IMR-90 (cell line): ENCODE data around the gene KLHL41. TPM values are rescaled to one million over a fixed set of nuclear protein-coding genes. Genes with fewer than 3 reads are reported as not detected.

Source experiments
- ATAC-seq: fragments of 200-7000 bp; cut with Tn5 transposase; 2 replicates; pipeline ENCODE4 v1.9.1; 2020; ENCODE audit warnings: low read depth, mild to moderate bottlenecking, moderate library complexity
- BruUV-seq: library from RNA; stranded (reverse); fragments of 400-500 nt; replicated peaks from 2 replicates; lab custom pipeline; 2021; lab: Mats Ljungman, UMichigan
- CTCF ChIA-PET: fragments of 300-600 bp; formaldehyde crosslinking; extraction: SDS; loops from one replicate; lab custom pipeline; 2021; ENCODE audit warnings: antibody characterized with exemption; lab: Yijun Ruan, JAX
- POLR2A ChIA-PET: fragments of 300-600 bp; sonication (Branson Sonifier 250); formaldehyde crosslinking; loops from one replicate; lab custom pipeline; 2022; ENCODE audit warnings: antibody characterized with exemption; ENCODE audit not compliant: unreplicated experiment; lab: Charles Lee
- DNase-seq: peaks from one replicate; pipeline ENCODE4 v3.0.0; 2013
- H2AFZ ChIP-seq: replicated peaks from 2 replicates; pipeline ENCODE3; 2013; ENCODE audit warnings: low read length, mild to moderate bottlenecking; ENCODE audit not compliant: poor library complexity
- H2AK5ac ChIP-seq: 2 replicates; pipeline ENCODE4 v1.6.1; 2013; ENCODE audit warnings: low read depth, low read length, inconsistent platforms
- H2AK9ac ChIP-seq: replicated peaks from 2 replicates; pipeline ENCODE3; 2013; ENCODE audit warnings: mild to moderate bottlenecking, low read depth, low read length, moderate library complexity; ENCODE audit not compliant: poor library complexity
- H2BK120ac ChIP-seq: 2 replicates; pipeline ENCODE4 v1.6.1; 2013; ENCODE audit warnings: low read depth, low read length, inconsistent platforms
- H2BK15ac ChIP-seq: 3 replicates; pipeline ENCODE4 v1.6.1; 2013; ENCODE audit warnings: low read depth, low read length, inconsistent platforms
- H2BK20ac ChIP-seq: 2 replicates; pipeline ENCODE4 v1.6.1; 2013; ENCODE audit warnings: low read depth, mild to moderate bottlenecking, inconsistent platforms, low read length, moderate library complexity
- H2BK5ac ChIP-seq: 2 replicates; pipeline ENCODE4 v1.6.1; 2013; ENCODE audit warnings: mild to moderate bottlenecking, low read depth, low read length, inconsistent platforms; ENCODE audit not compliant: poor library complexity, severe bottlenecking
- H3K14ac ChIP-seq: replicated peaks from 2 replicates; pipeline ENCODE4 v1.6.1; 2013; ENCODE audit warnings: low read depth, low read length, inconsistent platforms
- H3K18ac ChIP-seq: 2 replicates; pipeline ENCODE4 v1.6.1; 2013; ENCODE audit warnings: low read depth, low read length, control low read depth
- H3K23ac ChIP-seq: 2 replicates; pipeline ENCODE4 v1.6.1; 2013; ENCODE audit warnings: low read depth, low read length, inconsistent platforms
- H3K27ac ChIP-seq: 2 replicates; pipeline ENCODE4 v1.5.1; 2013; ENCODE audit warnings: mild to moderate bottlenecking, control low read depth, low read length; ENCODE audit not compliant: insufficient read depth
- H3K27me3 ChIP-seq: 2 replicates; pipeline ENCODE4 v1.6.1; 2013; ENCODE audit warnings: low read length; ENCODE audit not compliant: control insufficient read depth, insufficient read depth
- H3K36me3 ChIP-seq: 2 replicates; pipeline ENCODE4 v1.6.1; 2013; ENCODE audit warnings: low read length, mixed read lengths; ENCODE audit not compliant: control insufficient read depth, insufficient read depth
- H3K4ac ChIP-seq: 2 replicates; pipeline ENCODE4 v1.6.1; 2013; ENCODE audit warnings: low read depth, low read length, inconsistent platforms
- H3K4me1 ChIP-seq: 2 replicates; pipeline ENCODE4 v1.6.1; 2013; ENCODE audit warnings: low read length, mixed read lengths; ENCODE audit not compliant: control insufficient read depth, insufficient read depth
- H3K4me2 ChIP-seq: 2 replicates; pipeline ENCODE4 v1.6.1; 2013; ENCODE audit warnings: low read depth, mild to moderate bottlenecking, control low read depth, low read length, moderate library complexity
- H3K4me3 ChIP-seq: 2 replicates; pipeline ENCODE4 v1.5.1; 2013; ENCODE audit warnings: low read depth, mild to moderate bottlenecking, control low read depth, low read length, moderate library complexity; ENCODE audit not compliant: insufficient read depth
- H3K56ac ChIP-seq: 2 replicates; pipeline ENCODE4 v1.6.1; 2013; ENCODE audit warnings: low read length, inconsistent platforms; ENCODE audit not compliant: insufficient read depth; ENCODE audit errors: extremely low read depth
- H3K79me1 ChIP-seq, 2 experiments: 2 replicates each; pipeline ENCODE4 v1.6.1; 2013; ENCODE audit warnings: low read length in 2 of 2, inconsistent platforms in 1 of 2, low read depth in 1 of 2
- H3K9ac ChIP-seq: 2 replicates; pipeline ENCODE4 v1.6.1; 2013; ENCODE audit warnings: low read depth, low read length, control low read depth
- H3K9me1 ChIP-seq: 2 replicates; pipeline ENCODE4 v1.6.1; 2013; ENCODE audit warnings: low read length, inconsistent platforms; ENCODE audit not compliant: insufficient read depth
- H3K9me3 ChIP-seq: 2 replicates; pipeline ENCODE4 v1.6.1; 2013; ENCODE audit warnings: low read length; ENCODE audit not compliant: control insufficient read depth, insufficient read depth
- H4K20me1 ChIP-seq: 2 replicates; pipeline ENCODE4 v1.6.1; 2013; ENCODE audit warnings: low read length, inconsistent platforms; ENCODE audit not compliant: insufficient read depth
- H4K5ac ChIP-seq: 2 replicates; pipeline ENCODE4 v1.6.1; 2013; ENCODE audit warnings: mild to moderate bottlenecking, low read depth, low read length, control low read depth
- H4K8ac ChIP-seq, 2 experiments: 2 replicates each; pipeline ENCODE4 v1.6.1; 2013; ENCODE audit warnings: low read depth in 2 of 2, low read length in 2 of 2, control low read depth in 1 of 2, inconsistent platforms in 1 of 2
- H4K91ac ChIP-seq: 2 replicates; pipeline ENCODE4 v1.6.1; 2013; ENCODE audit warnings: low read depth, low read length, inconsistent platforms; ENCODE audit not compliant: insufficient read depth
- BHLHE40 ChIP-seq: fragments of 150-350 bp; IDR thresholded peaks from 2 replicates; pipeline ENCODE4 v1.6.1; 2016; ENCODE audit warnings: mild to moderate bottlenecking, low read depth, low read length
- CEBPB ChIP-seq: IDR thresholded peaks from 2 replicates; pipeline ENCODE4 v1.6.1; 2012; ENCODE audit warnings: low read depth, low read length, improper control_type of control experiment
- CHD1 ChIP-seq: IDR thresholded peaks from 2 replicates; pipeline ENCODE4 v1.6.1; 2012; ENCODE audit warnings: low read depth, low read length, improper control_type of control experiment
- FOS ChIP-seq: fragments of 150-350 bp; IDR thresholded peaks from 2 replicates; pipeline ENCODE4 v1.6.1; 2016; ENCODE audit warnings: low read depth, low read length
- MAFK ChIP-seq: IDR thresholded peaks from 2 replicates; pipeline ENCODE4 v1.6.1; 2012; ENCODE audit warnings: low read depth, low read length, improper control_type of control experiment
- MAZ ChIP-seq: IDR thresholded peaks from 2 replicates; pipeline ENCODE4 v1.6.1; 2012; ENCODE audit warnings: low read depth, mild to moderate bottlenecking, low read length, improper control_type of control experiment, moderate library complexity, borderline replicate concordance
- MXI1 ChIP-seq: IDR thresholded peaks from 2 replicates; pipeline ENCODE4 v1.6.1; 2012; ENCODE audit warnings: low read depth, mild to moderate bottlenecking, low read length, moderate library complexity, borderline replicate concordance
- NFE2L2 ChIP-seq: fragments of 150-350 bp; IDR thresholded peaks from 2 replicates; pipeline ENCODE4 v1.6.1; 2016; ENCODE audit warnings: low read depth, mild to moderate bottlenecking, low read length
- POLR2A ChIP-seq: IDR thresholded peaks from 2 replicates; pipeline ENCODE4 v1.6.1; 2012; ENCODE audit warnings: mild to moderate bottlenecking, low read depth, low read length
- RAD21 ChIP-seq: IDR thresholded peaks from 2 replicates; pipeline ENCODE4 v1.6.1; 2012; ENCODE audit warnings: low read length, improper control_type of control experiment
- RCOR1 ChIP-seq: IDR thresholded peaks from 2 replicates; pipeline ENCODE4 v1.6.1; 2012; ENCODE audit warnings: mild to moderate bottlenecking, low read length, improper control_type of control experiment; ENCODE audit not compliant: insufficient replicate concordance
- RFX5 ChIP-seq: IDR thresholded peaks from 2 replicates; pipeline ENCODE4 v1.8.0; 2012; ENCODE audit warnings: low read depth, mild to moderate bottlenecking, low read length, moderate library complexity
- SMC3 ChIP-seq: fragments of 150-350 bp; IDR thresholded peaks from 2 replicates; pipeline ENCODE4 v1.6.1; 2016; ENCODE audit warnings: low read depth, mild to moderate bottlenecking, antibody characterized with exemption, low read length, moderate library complexity
- WGBS, 2 experiments: methylation state at CpG; one replicate each; pipeline versions ENCODE4 v1.1.5 to v1.1.7; 2013; ENCODE audit warnings: missing lambda C conversion rate in 2 of 2; ENCODE audit not compliant: insufficient read length in 1 of 2; ENCODE audit errors: extremely low coverage in 2 of 2; 5-methylcytosine and 5-hydroxymethylcytosine counted together
- dilution Hi-C: fragments of 300-500 bp; cut with HindIII; formaldehyde crosslinking; loops from one replicate; pipeline ENCODE4 v1.14.3; 2018; ENCODE audit warnings: low sequenced_read_pairs; ENCODE audit not compliant: unreplicated experiment
- in situ Hi-C: fragments of 300-500 bp; cut with MboI; formaldehyde crosslinking; loops from 3 replicates; pipeline ENCODE4 v1.14.3; 2019; ENCODE audit warnings: low sequenced_read_pairs, inconsistent platforms, mixed read lengths
- intact Hi-C: fragments of 100-400 bp; cut with micrococcal nuclease; formaldehyde crosslinking; loops from 2 replicates; pipeline ENCODE4 v1.10.0; 2022
- polyA plus RNA-seq, 3 experiments: library from polyadenylated mRNA; depleted of rRNA; stranded (reverse); fragments of >200 nt; gene quantifications; 2 replicates each; pipeline ENCODE4 v1.2.3, GENCODE V29; 2012; ENCODE audit warnings: low replicate concordance in 1 of 3
- total RNA-seq: library from RNA; depleted of rRNA; stranded (reverse); fragments of >200 nt; gene quantifications from 2 replicates; pipeline ENCODE4 v1.2.3, GENCODE V29; 2012
- TF ChIP-seq, protein P1 (sequence below): fragments of 150-350 bp; IDR thresholded peaks from 2 replicates; pipeline ENCODE4 v1.6.1; 2017; ENCODE audit warnings: mild to moderate bottlenecking, antibody characterized with exemption, low read length, low read depth
- TF ChIP-seq, protein P2 (sequence below): conservative IDR thresholded peaks from 2 replicates; pipeline ENCODE4 v1.5.1; 2012; ENCODE audit warnings: mild to moderate bottlenecking, low read depth, low read length, improper control_type of control experiment
- TF ChIP-seq, protein P3 (sequence below): fragments of 150-350 bp; IDR thresholded peaks from 2 replicates; pipeline ENCODE4 v1.6.1; 2016; ENCODE audit warnings: low read depth, mild to moderate bottlenecking, low read length, moderate library complexity, borderline replicate concordance

Gene KLHL41
- total and polyA plus RNA-seq, 2 of the 4 experiments (the other 2 are of a cell fraction) = 0.10 to 0.18 TPM

DNA sequence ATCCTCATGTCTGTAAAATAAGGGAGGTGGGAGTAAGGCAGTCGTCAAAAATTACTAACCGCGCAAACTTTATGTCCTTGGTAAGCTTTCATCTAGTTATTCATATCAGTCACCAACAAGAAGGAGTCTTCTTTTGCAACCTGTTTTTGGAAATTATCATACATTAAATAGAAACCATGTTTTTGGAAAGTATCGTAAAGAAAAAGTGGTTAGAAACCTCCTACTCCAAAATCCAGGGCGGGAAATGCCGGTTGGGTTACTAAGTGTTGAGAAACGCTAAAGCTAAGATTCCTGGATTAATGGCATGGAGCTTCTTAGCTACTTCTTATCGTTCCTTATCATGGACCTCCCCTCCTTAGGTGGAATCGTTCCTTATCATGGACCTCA lies 29.4 kb upstream of the KLHL41 start:
- H3K27me3 ChIP-seq = no peaks in the 10 kb centered on the region
- no peak overlapping the region for H2AK5ac ChIP-seq
- POLR2A ChIA-PET = interaction anchor here (0.6 kb wide), 1 partner anchor 14 kb away, joined by 3 read pairs; no protein-coding TSS in a partner anchor
- H3K56ac ChIP-seq = peak overlapping the region; percentile 70; the same call in 1 of the 2 replicates
- H2AK9ac ChIP-seq = no peak overlapping the region
- H3K9ac ChIP-seq = peak overlapping the region; percentile 68
- peak overlapping the region; percentile 58; the same call in 1 of the 2 replicates for H4K5ac ChIP-seq
- peak overlapping the region; percentile 10 for H3K4ac ChIP-seq
- H3K23ac ChIP-seq = peak overlapping the region; percentile 70
- H3K79me1 ChIP-seq = peaks cover 0 to 14% of the 10 kb centered on the region in 2 experiments; a peak in 2 of 4 replicates
- dilution Hi-C loops (no loop called here), intact Hi-C loops (no loop called here), in situ Hi-C loops (no loop called here)
- peak overlapping the region; percentile 40; the same call in 1 of the 2 replicates for H3K18ac ChIP-seq
- peak overlapping the region; percentile 60 for H3K4me3 ChIP-seq
- H3K27ac ChIP-seq = peak overlapping the region; percentile 21
- no peaks in the 10 kb centered on the region for H4K20me1 ChIP-seq
- H2BK5ac ChIP-seq = peak overlapping the region; percentile 7
- WGBS, 2 experiments = no CpG with 5 or more reads among the region's 9 CpGs
- ATAC-seq = no peak
- H3K36me3 ChIP-seq = 0 out of 2 replicates have a peak, but pooled peaks cover 1% of the 10 kb centered on the region
- H2BK120ac ChIP-seq = 0 out of 2 replicates have a peak overlapping the region, but pooled peaks have one; percentile 82
- peak; percentile 10 for DNase-seq
- no peak overlapping the region for H2BK20ac ChIP-seq
- H3K14ac ChIP-seq = peak overlapping the region; percentile 94; the same call in 1 of the 2 replicates
- peak overlapping the region; percentile 98 for H3K4me2 ChIP-seq
- BruUV-seq = no TSS peak
- peak overlapping the region; percentile 84 to 91; a peak in 3 of 4 replicates for H4K8ac ChIP-seq
- H3K9me3 ChIP-seq = no peaks in the 10 kb centered on the region
- CTCF ChIA-PET = interaction anchor here (0.6 to 2.0 kb wide), 5 partner anchors 9 to 89 kb away, joined by 4 to 8 read pairs (median 4); no protein-coding TSS in a partner anchor
- no peak overlapping the region for H2BK15ac ChIP-seq
- TF ChIP-seq NFE2L2 = no peak
- TF ChIP-seq POLR2A = no peak
- TF ChIP-seq, protein P1, sequence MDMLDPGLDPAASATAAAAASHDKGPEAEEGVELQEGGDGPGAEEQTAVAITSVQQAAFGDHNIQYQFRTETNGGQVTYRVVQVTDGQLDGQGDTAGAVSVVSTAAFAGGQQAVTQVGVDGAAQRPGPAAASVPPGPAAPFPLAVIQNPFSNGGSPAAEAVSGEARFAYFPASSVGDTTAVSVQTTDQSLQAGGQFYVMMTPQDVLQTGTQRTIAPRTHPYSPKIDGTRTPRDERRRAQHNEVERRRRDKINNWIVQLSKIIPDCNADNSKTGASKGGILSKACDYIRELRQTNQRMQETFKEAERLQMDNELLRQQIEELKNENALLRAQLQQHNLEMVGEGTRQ = no peak
- no peak for TF ChIP-seq MAFK
- TF ChIP-seq CHD1 = no peak
- TF ChIP-seq MXI1 = no peak
- TF ChIP-seq FOS = no peak
- TF ChIP-seq SMC3 = no peak
- TF ChIP-seq, protein P2, sequence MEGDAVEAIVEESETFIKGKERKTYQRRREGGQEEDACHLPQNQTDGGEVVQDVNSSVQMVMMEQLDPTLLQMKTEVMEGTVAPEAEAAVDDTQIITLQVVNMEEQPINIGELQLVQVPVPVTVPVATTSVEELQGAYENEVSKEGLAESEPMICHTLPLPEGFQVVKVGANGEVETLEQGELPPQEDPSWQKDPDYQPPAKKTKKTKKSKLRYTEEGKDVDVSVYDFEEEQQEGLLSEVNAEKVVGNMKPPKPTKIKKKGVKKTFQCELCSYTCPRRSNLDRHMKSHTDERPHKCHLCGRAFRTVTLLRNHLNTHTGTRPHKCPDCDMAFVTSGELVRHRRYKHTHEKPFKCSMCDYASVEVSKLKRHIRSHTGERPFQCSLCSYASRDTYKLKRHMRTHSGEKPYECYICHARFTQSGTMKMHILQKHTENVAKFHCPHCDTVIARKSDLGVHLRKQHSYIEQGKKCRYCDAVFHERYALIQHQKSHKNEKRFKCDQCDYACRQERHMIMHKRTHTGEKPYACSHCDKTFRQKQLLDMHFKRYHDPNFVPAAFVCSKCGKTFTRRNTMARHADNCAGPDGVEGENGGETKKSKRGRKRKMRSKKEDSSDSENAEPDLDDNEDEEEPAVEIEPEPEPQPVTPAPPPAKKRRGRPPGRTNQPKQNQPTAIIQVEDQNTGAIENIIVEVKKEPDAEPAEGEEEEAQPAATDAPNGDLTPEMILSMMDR = no peak
- TF ChIP-seq MAZ = no peak
- TF ChIP-seq, protein P3, sequence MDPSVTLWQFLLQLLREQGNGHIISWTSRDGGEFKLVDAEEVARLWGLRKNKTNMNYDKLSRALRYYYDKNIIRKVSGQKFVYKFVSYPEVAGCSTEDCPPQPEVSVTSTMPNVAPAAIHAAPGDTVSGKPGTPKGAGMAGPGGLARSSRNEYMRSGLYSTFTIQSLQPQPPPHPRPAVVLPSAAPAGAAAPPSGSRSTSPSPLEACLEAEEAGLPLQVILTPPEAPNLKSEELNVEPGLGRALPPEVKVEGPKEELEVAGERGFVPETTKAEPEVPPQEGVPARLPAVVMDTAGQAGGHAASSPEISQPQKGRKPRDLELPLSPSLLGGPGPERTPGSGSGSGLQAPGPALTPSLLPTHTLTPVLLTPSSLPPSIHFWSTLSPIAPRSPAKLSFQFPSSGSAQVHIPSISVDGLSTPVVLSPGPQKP = no peak
- no peak for TF ChIP-seq RFX5
- TF ChIP-seq RAD21 = no peak
- TF ChIP-seq CEBPB = no peak
- TF ChIP-seq BHLHE40 = no peak
- no peak for TF ChIP-seq RCOR1
- H3K9me1 ChIP-seq = 0 out of 2 replicates have a peak, but pooled peaks cover 8% of the 10 kb centered on the region
- H2AFZ ChIP-seq = peak overlapping the region; percentile 97
- peaks cover 8% of the 10 kb centered on the region for H3K4me1 ChIP-seq
- no peak overlapping the region; the same call in 1 of the 2 replicates for H4K91ac ChIP-seq
